Kidney epithelial cell (primary cell): ENCODE results near the gene SLC26A9. TPM values are rescaled to one million over a fixed set of nuclear protein-coding genes. Genes with fewer than 3 reads are reported as not detected.

ENCODE experiments used
- DNase-seq: peaks from one replicate; pipeline ENCODE4 v3.0.0-alpha.2; 2010; ENCODE audit warnings: low read depth
- H3K27me3 ChIP-seq: 2 replicates; pipeline ENCODE4 v1.6.0; 2011; ENCODE audit warnings: low read length; ENCODE audit not compliant: control insufficient read depth, insufficient read depth
- H3K36me3 ChIP-seq: 2 replicates; pipeline ENCODE4 v1.5.1; 2011; ENCODE audit warnings: low read length; ENCODE audit not compliant: control insufficient read depth, insufficient read depth
- H3K4me3 ChIP-seq: 2 replicates; pipeline ENCODE4 v1.5.1; 2011; ENCODE audit warnings: low read depth, mild to moderate bottlenecking, control low read depth, low read length
- CTCF ChIP-seq: IDR thresholded peaks from 2 replicates; pipeline ENCODE4 v1.5.1; 2011; ENCODE audit warnings: mild to moderate bottlenecking, moderate library complexity, low read length, control low read depth, inconsistent platforms; ENCODE audit not compliant: insufficient read depth, poor library complexity, severe bottlenecking
- total RNA-seq: library from RNA; depleted of rRNA; stranded (reverse); fragments of >200 nt; gene quantifications from 2 replicates; pipeline ENCODE4 v1.2.3, GENCODE V29; 2015

Gene SLC26A9
- total RNA-seq, 1 donor from 2014 or later = not detected

GRCh38 chr1:205936311-205936710, 6.9 kb downstream of the SLC26A9 start:
- no peak for TF ChIP-seq CTCF
- Histone ChIP-seq H3K4me3 (no peak overlapping the region), H3K36me3 (no peaks in the 10 kb centered on the region), H3K27me3 (no peaks in the 10 kb centered on the region)
- no peak for DNase-seq

- TF ChIP-seq CTCF = no peak
- no peak for DNase-seq
- Histone ChIP-seq H3K4me3 (no peak overlapping the region), H3K36me3 (no peaks in the 10 kb centered on the region), H3K27me3 (no peaks in the 10 kb centered on the region)
Measured at GRCh38 chr1:205935869-205936268, 7.4 kb downstream of the SLC26A9 start.

- no peak for DNase-seq
- no peaks in the 10 kb centered on the region for H3K27me3 ChIP-seq
- no peak for TF ChIP-seq CTCF
- no peak overlapping the region for H3K4me3 ChIP-seq
- no peaks in the 10 kb centered on the region for H3K36me3 ChIP-seq
Measured at GRCh38 chr1:205934788-205935187, 8.5 kb downstream of the SLC26A9 start.

GRCh38 chr1:205933671-205934618, 9.3 kb downstream of the SLC26A9 start:
- Histone ChIP-seq H3K27me3 (no peaks in the 10 kb centered on the region), H3K4me3 (no peak overlapping the region), H3K36me3 (no peaks in the 10 kb centered on the region)
- TF ChIP-seq CTCF = no peak
- peak; percentile 56 for DNase-seq

GRCh38 chr1:205932776-205933175, 10.5 kb downstream of the SLC26A9 start:
- Histone ChIP-seq H3K4me3 (no peak overlapping the region), H3K36me3 (no peaks in the 10 kb centered on the region), H3K27me3 (no peaks in the 10 kb centered on the region)
- no peak for DNase-seq
- no peak for TF ChIP-seq CTCF
